H1 (cell line): Measurements from ENCODE around the gene ZNF483. TPM values are rescaled to one million over a fixed set of nuclear protein-coding genes. Genes with fewer than 3 reads are reported as not detected.

Experiments
- CTCF ChIA-PET: fragments of 300-600 bp; sonication (Branson Sonifier 250); formaldehyde crosslinking; loops from one replicate; lab custom pipeline; 2021; ENCODE audit not compliant: partially characterized antibody; lab: Charles Lee
- POLR2A ChIA-PET: fragments of 300-600 bp; sonication (Branson Sonifier 250); formaldehyde crosslinking; loops from one replicate; lab custom pipeline; 2021; ENCODE audit warnings: inconsistent platforms; ENCODE audit not compliant: partially characterized antibody; lab: Charles Lee
- DNase-seq, 2 experiments: peaks; one replicate each; pipeline versions ENCODE4 v3.0.0 to v3.0.0-alpha.2; 2010 to 2022; ENCODE audit warnings: low spot score in 2 of 2, low read depth in 1 of 2, mixed read lengths in 1 of 2
- FAIRE-seq: peaks from 2 replicates; lab custom pipeline; 2011; peaks lifted over from hg19 to GRCh38; lab: Jason Lieb, UNC
- H2AFZ ChIP-seq: 2 replicates; pipeline ENCODE4 v1.8.1; 2012; ENCODE audit warnings: low read length, inconsistent platforms
- H2AK5ac ChIP-seq: 2 replicates; pipeline ENCODE4 v1.6.1; 2013; ENCODE audit warnings: low read depth, low read length
- H2BK120ac ChIP-seq: replicated peaks from 2 replicates; pipeline ENCODE3; 2013; ENCODE audit warnings: low read depth, low read length, inconsistent platforms
- H2BK12ac ChIP-seq: 2 replicates; pipeline ENCODE4 v1.6.1; 2013; ENCODE audit warnings: low read depth, low read length
- H2BK15ac ChIP-seq: 2 replicates; pipeline ENCODE4 v1.6.1; 2013; ENCODE audit warnings: low read length
- H2BK20ac ChIP-seq: 2 replicates; pipeline ENCODE4 v1.6.1; 2013; ENCODE audit warnings: low read length
- H2BK5ac ChIP-seq: 2 replicates; pipeline ENCODE4 v1.6.1; 2013; ENCODE audit warnings: low read depth, low read length
- H3K14ac ChIP-seq: 2 replicates; pipeline ENCODE4 v1.6.1; 2013; ENCODE audit warnings: inconsistent platforms; ENCODE audit not compliant: insufficient read length
- H3K18ac ChIP-seq: 2 replicates; pipeline ENCODE4 v1.6.1; 2013; ENCODE audit warnings: low read length; ENCODE audit errors: extremely low read depth
- H3K23ac ChIP-seq: 2 replicates; pipeline ENCODE4 v1.6.1; 2013; ENCODE audit warnings: inconsistent platforms; ENCODE audit not compliant: insufficient read length
- H3K23me2 ChIP-seq: 2 replicates; pipeline ENCODE4 v1.6.1; 2013; ENCODE audit warnings: low read depth, low read length
- H3K27ac ChIP-seq: 2 replicates; pipeline ENCODE4 v1.6.1; 2011; ENCODE audit warnings: low read depth, low read length, inconsistent platforms
- H3K27me3 ChIP-seq, 4 experiments: replicated peaks in 1 of 4; 1 replicate in 1 of 4; 2 replicates in 3 of 4; pipeline versions ENCODE4 v1.6.1 to v1.8.1; 2011 to 2013; ENCODE audit warnings: low read length in 3 of 4, mild to moderate bottlenecking in 3 of 4, inconsistent platforms in 2 of 4, mixed read lengths in 2 of 4, moderate library complexity in 1 of 4; ENCODE audit not compliant: control insufficient read depth in 3 of 4, insufficient read depth in 3 of 4; ENCODE audit errors: extremely low read depth in 1 of 4
- H3K36me3 ChIP-seq, 4 experiments: 2 replicates each; pipeline versions ENCODE4 v1.6.1 to v1.8.1; 2011 to 2013; ENCODE audit warnings: mild to moderate bottlenecking in 4 of 4, low read length in 3 of 4, moderate library complexity in 2 of 4, control low read depth in 1 of 4, inconsistent platforms in 1 of 4; ENCODE audit not compliant: insufficient read depth in 4 of 4, control insufficient read depth in 2 of 4
- H3K4ac ChIP-seq: replicated peaks from 2 replicates; pipeline ENCODE3; 2013; ENCODE audit warnings: low read length, low read depth, mixed read lengths, inconsistent platforms; ENCODE audit not compliant: insufficient read length
- H3K4me1 ChIP-seq, 4 experiments: replicated peaks in 1 of 4; 1 replicate in 1 of 4; 2 replicates in 3 of 4; pipeline versions ENCODE4 v1.6.1 to v1.8.1; 2011 to 2013; ENCODE audit warnings: low read length in 3 of 4, inconsistent platforms in 2 of 4, mixed read lengths in 1 of 4; ENCODE audit not compliant: insufficient read depth in 4 of 4, control insufficient read depth in 3 of 4
- H3K4me2 ChIP-seq, 2 experiments: 2 replicates each; pipeline versions ENCODE4 v1.6.1 to v1.8.1; 2011 to 2013; ENCODE audit warnings: low read depth in 2 of 2, low read length in 2 of 2, control low read depth in 1 of 2, inconsistent platforms in 1 of 2, mild to moderate bottlenecking in 1 of 2; ENCODE audit not compliant: insufficient read depth in 1 of 2
- H3K4me3 ChIP-seq, 4 experiments: fragments of 200-600, 300-600 bp in 1 of 4; sonication (generic), shearing (Covaris generic), sonication (Bioruptor Twin) in 1 of 4; 2 replicates each; pipeline versions ENCODE4 v1.5.1 to v1.8.1; 2011 to 2016; ENCODE audit warnings: low read length in 4 of 4, low read depth in 3 of 4, control low read depth in 2 of 4, inconsistent platforms in 2 of 4, mild to moderate bottlenecking in 2 of 4, mixed read lengths in 1 of 4, moderate library complexity in 1 of 4; ENCODE audit not compliant: insufficient read depth in 2 of 4; ENCODE audit errors: extremely low read depth in 1 of 4
- H3K56ac ChIP-seq: replicated peaks from 2 replicates; pipeline ENCODE3; 2013; ENCODE audit warnings: low read depth, mild to moderate bottlenecking, mixed read lengths, low read length, inconsistent platforms; ENCODE audit not compliant: insufficient read length
- H3K79me1 ChIP-seq: 2 replicates; pipeline ENCODE4 v1.6.1; 2013; ENCODE audit warnings: low read depth, low read length, control low read depth
- H3K79me2 ChIP-seq, 2 experiments: 2 replicates each; pipeline versions ENCODE4 v1.6.1 to v1.8.1; 2012 to 2013; ENCODE audit warnings: low read length in 2 of 2, mild to moderate bottlenecking in 2 of 2, inconsistent platforms in 1 of 2; ENCODE audit not compliant: insufficient read depth in 2 of 2, control insufficient read depth in 1 of 2
- H3K9ac ChIP-seq, 4 experiments: replicated peaks in 1 of 4; 1 replicate in 1 of 4; 2 replicates in 3 of 4; pipeline versions ENCODE4 v1.6.1 to v1.8.1; 2011 to 2013; ENCODE audit warnings: low read depth in 3 of 4, low read length in 3 of 4, control low read depth in 2 of 4, mild to moderate bottlenecking in 2 of 4, moderate library complexity in 2 of 4, inconsistent platforms in 1 of 4; ENCODE audit errors: extremely low read depth in 1 of 4
- H3K9me3 ChIP-seq, 2 experiments: 2 replicates each; pipeline versions ENCODE4 v1.6.1 to v1.8.1; 2012 to 2013; ENCODE audit warnings: mild to moderate bottlenecking in 2 of 2, moderate library complexity in 2 of 2, control low read depth in 1 of 2, inconsistent platforms in 1 of 2, low read depth in 1 of 2, low read length in 1 of 2, mixed read lengths in 1 of 2; ENCODE audit not compliant: insufficient read depth in 2 of 2
- H4K20me1 ChIP-seq, 2 experiments: replicated peaks in 1 of 2; 2 replicates each; pipeline versions ENCODE3 to v1.8.1; 2011 to 2013; ENCODE audit warnings: inconsistent platforms in 2 of 2, low read length in 2 of 2, mild to moderate bottlenecking in 1 of 2; ENCODE audit not compliant: insufficient read depth in 2 of 2, control insufficient read depth in 1 of 2
- H4K5ac ChIP-seq: 2 replicates; pipeline ENCODE4 v1.6.1; 2013; ENCODE audit warnings: low read length, low read depth, mixed read lengths, inconsistent platforms; ENCODE audit not compliant: insufficient read length
- H4K8ac ChIP-seq: 2 replicates; pipeline ENCODE4 v1.8.0; 2013; ENCODE audit warnings: mild to moderate bottlenecking, moderate library complexity, low read length, inconsistent platforms; ENCODE audit not compliant: insufficient read depth; ENCODE audit errors: extremely low read depth
- H4K91ac ChIP-seq: replicated peaks from 2 replicates; pipeline ENCODE3; 2013; ENCODE audit warnings: low read length, mixed read lengths, inconsistent platforms; ENCODE audit not compliant: insufficient read length
- KDM1A ChIP-seq: fragments of 200-600, 300-600 bp; sonication (generic); IDR thresholded peaks from 2 replicates; pipeline ENCODE4 v1.7.1; 2016; ENCODE audit warnings: mild to moderate bottlenecking, low read length, borderline replicate concordance
- KDM4A ChIP-seq: IDR thresholded peaks from one replicate; pipeline ENCODE4 v1.7.1; 2012; ENCODE audit warnings: low read depth, mild to moderate bottlenecking, moderate library complexity, low read length, inconsistent platforms; ENCODE audit not compliant: severe bottlenecking
- KDM5A ChIP-seq: fragments of 200-600 bp; IDR thresholded peaks from 2 replicates; pipeline ENCODE4 v1.7.1; 2012; ENCODE audit warnings: mild to moderate bottlenecking, low read length, inconsistent platforms, mixed read lengths
- RAD21 ChIP-seq, 2 experiments: IDR thresholded peaks in 1 of 2; conservative IDR thresholded peaks in 1 of 2; 2 replicates each; pipeline ENCODE4 v1.6.1; 2011; ENCODE audit warnings: low read depth in 2 of 2, low read length in 2 of 2, improper control_type of control experiment in 1 of 2, inconsistent platforms in 1 of 2, mild to moderate bottlenecking in 1 of 2, moderate library complexity in 1 of 2
- TAF1 ChIP-seq: IDR thresholded peaks from 2 replicates; pipeline ENCODE4 v1.6.1; 2011; ENCODE audit warnings: mild to moderate bottlenecking, low read depth, low read length
- YY1 ChIP-seq: IDR thresholded peaks from 2 replicates; pipeline ENCODE4 v1.6.1; 2011; ENCODE audit warnings: low read depth, mild to moderate bottlenecking, low read length
- WGBS, 2 experiments: shearing (Covaris generic) in 1 of 2; methylation state at CpG; one replicate each; pipeline versions ENCODE4 v1.1.6 to v1.1.7; 2013 to 2015; ENCODE audit warnings: low lambda C conversion rate in 2 of 2, mixed read lengths in 2 of 2, inconsistent platforms in 1 of 2, low coverage in 1 of 2, missing lambda C conversion rate in 1 of 2; ENCODE audit not compliant: insufficient replicate concordance in 2 of 2, insufficient coverage in 1 of 2, insufficient read length in 1 of 2; ENCODE audit errors: extremely low coverage in 1 of 2, missing lambda C conversion rate in 1 of 2; 5-methylcytosine and 5-hydroxymethylcytosine counted together
- polyA plus RNA-seq, 7 experiments: library from polyadenylated mRNA; depleted of rRNA in 3 of 7; stranded (reverse) in 5 of 7; unstranded in 2 of 7; fragments of >200 nt in 5 of 7; fragments of 200-250 nt in 2 of 7; gene quantifications; 1 replicate in 5 of 7; 2 replicates in 1 of 7; 4 replicates in 1 of 7; pipeline versions ENCODE4 v1.2.1 to v1.2.3, GENCODE V29; 2011 to 2013; ENCODE audit warnings: missing spikeins in 2 of 7, mixed read lengths in 2 of 7
- total RNA-seq: library from RNA; stranded (reverse); fragmentation: NEBNext Ultra II Directional; extraction: Animal tissue kit (Norgen Biotek cat#: 25700); gene quantifications from 2 replicates; pipeline ENCODE4 v1.2.1, GENCODE V29; 2021

The ZNF483 gene
- total and polyA plus RNA-seq, 2 of the 8 experiments (the other 6 are each of a cell fraction or from before 2014, with no cell fraction given): 4.8 to 83.8 TPM

DNA sequence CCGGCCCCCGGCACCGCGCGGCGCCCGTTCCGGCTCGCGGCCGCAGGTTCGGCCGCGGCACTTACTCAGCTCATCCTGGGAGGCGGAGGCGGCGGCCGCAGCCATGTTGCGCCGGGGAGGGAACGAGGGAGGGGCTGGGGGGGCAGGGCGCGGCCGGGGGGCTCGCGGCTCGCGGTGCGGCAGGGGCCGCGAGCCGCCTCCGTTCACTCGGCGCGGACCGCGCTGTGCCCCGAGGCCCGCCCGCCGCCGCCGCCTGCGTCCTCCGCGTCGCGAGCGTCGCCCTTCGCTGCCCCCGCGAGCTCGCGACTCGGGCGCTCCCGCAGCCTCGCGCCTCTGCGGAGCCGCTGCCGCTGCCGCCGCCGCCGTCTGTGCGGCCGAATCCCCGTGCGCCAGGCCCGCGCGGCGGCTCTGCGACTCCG lies 41.5 kb upstream of the ZNF483 start:
- Histone ChIP-seq H2AFZ (no peak overlapping the region), H2BK12ac (no peak overlapping the region), H3K4me3 (peak overlapping the region; percentile 67 to 91 (median 80); a peak in 6 of 8 replicates), H3K79me1 (no peaks in the 10 kb centered on the region), H3K14ac (no peak overlapping the region), H3K27me3 (no peaks in the 10 kb centered on the region), H2AK5ac (no peak overlapping the region), H3K56ac (no peak overlapping the region), H4K8ac (peak overlapping the region; percentile 95; the same call in 1 of the 2 replicates), H3K9ac (peak overlapping the region in 3 of 4 experiments; percentile 63 to 99 (median 66); a peak in 6 of 7 replicates), H3K4me1 (peaks cover 0 to 4% (median 4%) of the 10 kb centered on the region in 4 experiments; a peak in 4 of 7 replicates), H3K79me2 (peaks cover 15 to 49% of the 10 kb centered on the region in 2 experiments), H3K23ac (no peak overlapping the region), H4K20me1 (peaks cover 0 to 2% of the 10 kb centered on the region in 2 experiments), H2BK15ac (no peak overlapping the region), H3K27ac (peak overlapping the region; percentile 55; the same call in 1 of the 2 replicates), H3K36me3 (no peaks in the 10 kb centered on the region), H2BK20ac (no peak overlapping the region)
- ChIA-PET CTCF (no interaction called here), POLR2A (interaction anchor here (0.6 to 5.0 kb wide), 25 partner anchors 7 to 134 kb away, joined by 3 to 64 read pairs (median 3); partner anchors contain the start of genes PTGR1 and ZNF483)
- DNase-seq: no peak
- WGBS, 2 experiments: 3% methylated on average over 24 of the region's 78 CpGs; no CpG with 5 or more reads in 1 of the 2 experiments
- TF ChIP-seq TAF1 (0 out of 2 replicates have a peak, but pooled peaks have one; percentile 27), KDM1A (no peak), KDM5A (no peak), RAD21 (IDR thresholded peaks at IDR 0.05 in 1 of 2, conservative IDR thresholded peaks at IDR 0.05 in 1 of 2; ENCODE audit: low read depth in 2 of 2, low read length in 2 of 2) (no peak), KDM4A (no peak), YY1 (peak; percentile 34; the same call in 1 of the 2 replicates)
- TF ChIP-seq, all 59 proteins: peak for 2
- Histone ChIP-seq H3K18ac (no peak overlapping the region), H3K4me2 (peak overlapping the region; percentile 35 to 63; a peak in 2 of 4 replicates), H4K5ac (no peak overlapping the region), H3K9me3 (no peaks in the 10 kb centered on the region), H2BK120ac (no peak overlapping the region), H3K23me2 (peaks cover 2% of the 10 kb centered on the region; the same call in 1 of the 2 replicates), H3K4ac (no peak overlapping the region), H4K91ac (no peak overlapping the region), H2BK5ac (no peak overlapping the region)
- FAIRE-seq: no peak
